Brain microvascular endothelial cell (primary cell): ENCODE results near the gene PHKA1.

Experiments used
- DNase-seq: peaks from one replicate; pipeline ENCODE4 v3.0.0-alpha.2; 2020
- H3K27ac ChIP-seq: fragments of 250-450 bp; sonication (Bioruptor Pico); 2 replicates; pipeline ENCODE4 v1.5.1; 2020; ENCODE audit warnings: mild to moderate bottlenecking, moderate library complexity
- H3K27me3 ChIP-seq: fragments of 250-450 bp; sonication (Bioruptor Pico); replicated peaks from 2 replicates; pipeline ENCODE4 v1.5.1; 2020; ENCODE audit warnings: mild to moderate bottlenecking
- H3K36me3 ChIP-seq: fragments of 250-450 bp; sonication (Bioruptor Pico); replicated peaks from 2 replicates; pipeline ENCODE4 v1.5.1; 2020; ENCODE audit warnings: mild to moderate bottlenecking
- H3K4me3 ChIP-seq: 2 replicates; pipeline ENCODE4 v1.5.1; 2011; ENCODE audit warnings: low read depth, mild to moderate bottlenecking, control low read depth, low read length, moderate library complexity
- in situ Hi-C: cut with HindIII; loops from 2 replicates; pipeline ENCODE4 v1.10.0; 2017; ENCODE audit warnings: low sequenced_read_pairs, low pct_ligation_motif_present
- TF ChIP-seq, protein P1 (sequence below): IDR thresholded peaks from 2 replicates; pipeline ENCODE4 v1.5.1; 2011; ENCODE audit warnings: low read depth, mild to moderate bottlenecking, moderate library complexity, low read length, control low read depth, inconsistent platforms; ENCODE audit errors: missing control alignments

PHKA1 gene

GRCh38 chrX:72652082-72652481 lies 62.0 kb downstream of the PHKA1 start:
- Histone ChIP-seq H3K4me3 (no peak overlapping the region), H3K36me3 (no peaks in the 10 kb centered on the region), H3K27me3 (no peaks in the 10 kb centered on the region), H3K27ac (no peak overlapping the region)
- TF ChIP-seq, protein P1, sequence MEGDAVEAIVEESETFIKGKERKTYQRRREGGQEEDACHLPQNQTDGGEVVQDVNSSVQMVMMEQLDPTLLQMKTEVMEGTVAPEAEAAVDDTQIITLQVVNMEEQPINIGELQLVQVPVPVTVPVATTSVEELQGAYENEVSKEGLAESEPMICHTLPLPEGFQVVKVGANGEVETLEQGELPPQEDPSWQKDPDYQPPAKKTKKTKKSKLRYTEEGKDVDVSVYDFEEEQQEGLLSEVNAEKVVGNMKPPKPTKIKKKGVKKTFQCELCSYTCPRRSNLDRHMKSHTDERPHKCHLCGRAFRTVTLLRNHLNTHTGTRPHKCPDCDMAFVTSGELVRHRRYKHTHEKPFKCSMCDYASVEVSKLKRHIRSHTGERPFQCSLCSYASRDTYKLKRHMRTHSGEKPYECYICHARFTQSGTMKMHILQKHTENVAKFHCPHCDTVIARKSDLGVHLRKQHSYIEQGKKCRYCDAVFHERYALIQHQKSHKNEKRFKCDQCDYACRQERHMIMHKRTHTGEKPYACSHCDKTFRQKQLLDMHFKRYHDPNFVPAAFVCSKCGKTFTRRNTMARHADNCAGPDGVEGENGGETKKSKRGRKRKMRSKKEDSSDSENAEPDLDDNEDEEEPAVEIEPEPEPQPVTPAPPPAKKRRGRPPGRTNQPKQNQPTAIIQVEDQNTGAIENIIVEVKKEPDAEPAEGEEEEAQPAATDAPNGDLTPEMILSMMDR: no peak
- DNase-seq: no peak
- in situ Hi-C loops: no loop called here

DNA sequence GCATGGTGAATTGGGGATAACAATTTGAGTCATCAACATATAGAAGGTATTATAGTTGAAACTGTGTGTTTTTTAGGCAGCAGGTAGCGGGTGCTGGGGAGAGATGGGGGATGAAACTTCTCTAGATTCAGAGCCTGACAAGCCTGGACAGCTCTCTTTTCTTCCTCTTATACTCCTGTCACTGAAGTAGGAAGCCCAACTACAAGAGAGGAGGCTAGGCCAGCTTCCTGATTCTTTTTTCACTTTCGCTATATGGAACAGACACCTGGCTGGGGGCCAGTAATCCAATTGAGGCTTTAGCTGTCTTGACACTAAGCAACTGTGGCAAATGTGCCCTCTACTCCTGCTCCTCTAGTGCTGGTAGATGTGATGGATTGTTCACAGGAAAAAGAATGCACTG lies 69.2 kb downstream of the PHKA1 start:
- no peak for DNase-seq
- in situ Hi-C loops: no loop called here
- no peak overlapping the region for H3K4me3 ChIP-seq
- H3K27me3 ChIP-seq: no peaks in the 10 kb centered on the region
- H3K27ac ChIP-seq: no peak overlapping the region
- H3K36me3 ChIP-seq: no peaks in the 10 kb centered on the region
- TF ChIP-seq, protein P1: no peak

DNA sequence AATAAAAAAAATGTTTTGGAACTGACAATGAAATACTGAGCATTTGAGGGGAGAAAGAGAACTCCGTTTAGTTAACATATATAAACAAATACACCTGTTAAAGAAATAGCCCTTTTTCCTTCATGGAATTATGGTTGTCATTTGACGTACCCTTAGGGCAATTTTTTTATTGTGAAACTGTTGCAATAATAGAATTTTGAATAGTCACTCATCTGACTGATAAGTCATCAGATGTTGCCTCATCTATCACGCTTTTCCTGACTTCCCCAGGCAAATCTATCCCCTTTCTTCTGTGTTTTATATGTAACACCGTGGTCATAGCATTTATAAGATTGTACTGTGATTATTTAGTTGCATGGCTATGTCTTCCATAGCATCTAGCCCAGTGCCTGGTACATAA lies 72.5 kb downstream of the PHKA1 start:
- Histone ChIP-seq H3K27me3 (no peaks in the 10 kb centered on the region), H3K36me3 (no peaks in the 10 kb centered on the region), H3K4me3 (no peak overlapping the region), H3K27ac (no peak overlapping the region)
- no peak for DNase-seq
- TF ChIP-seq, protein P1: no peak
- in situ Hi-C loops: no loop called here

- Histone ChIP-seq H3K27ac (no peak overlapping the region), H3K36me3 (no peaks in the 10 kb centered on the region), H3K4me3 (no peak overlapping the region), H3K27me3 (no peaks in the 10 kb centered on the region)
- no peak for DNase-seq
- TF ChIP-seq, protein P1: no peak
- in situ Hi-C loops: no loop called here
These were observed 78.2 kb downstream of the PHKA1 start for GRCh38 chrX:72635930-72636329.

GRCh38 chrX:72634331-72634730 lies 79.8 kb downstream of the PHKA1 start:
- Histone ChIP-seq H3K36me3 (no peaks in the 10 kb centered on the region), H3K27me3 (no peaks in the 10 kb centered on the region), H3K27ac (no peak overlapping the region), H3K4me3 (no peak overlapping the region)
- in situ Hi-C loops: no loop called here
- no peak for DNase-seq
- TF ChIP-seq, protein P1: no peak

DNA sequence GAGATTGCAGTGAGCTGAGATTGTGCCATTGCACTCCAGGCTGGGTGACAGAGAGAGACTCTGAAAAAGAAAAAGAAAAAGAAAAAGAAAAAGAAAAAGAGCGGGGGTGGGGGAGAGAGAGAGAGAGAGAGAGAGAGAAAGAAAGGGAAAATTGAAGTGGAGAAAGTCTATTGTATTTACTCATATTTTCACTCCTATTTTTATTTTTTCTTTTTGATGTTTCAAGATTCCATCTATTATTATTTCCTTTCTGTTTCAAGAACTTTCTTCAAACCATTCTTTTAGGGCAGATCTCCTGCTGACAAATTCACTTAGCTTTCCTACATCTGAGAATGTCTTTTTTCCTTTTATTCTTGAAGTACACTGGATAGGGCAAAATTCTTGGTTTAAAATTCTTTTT lies 83.9 kb downstream of the PHKA1 start:
- no peaks in the 10 kb centered on the region for H3K27me3 ChIP-seq
- TF ChIP-seq, protein P1: no peak
- H3K4me3 ChIP-seq: no peak overlapping the region
- in situ Hi-C loops: no loop called here
- H3K27ac ChIP-seq: no peak overlapping the region
- no peaks in the 10 kb centered on the region for H3K36me3 ChIP-seq
- DNase-seq: no peak
